Activated CD8-positive, alpha-beta memory T cell treated with anti-CD3 and anti-CD28 coated beads, Interleukin-2, amount 50 U/mL, for 24 hours (primary cell): Measurements from ENCODE around the gene SLIT3.
"Not testable (repeated sequence)": the region's sequence is repeated elsewhere in the genome, so short reads cannot be mapped to it uniquely, and the experiment has no call there.

Experiments used
- DNase-seq: peaks from one replicate; pipeline ENCODE4 v3.0.0-alpha.2; 2020; ENCODE audit errors: extremely low read depth

Gene SLIT3

GRCh38 chr5:168647083-168647482 lies 653.9 kb downstream of the SLIT3 start:
- no peak for DNase-seq

GRCh38 chr5:168646335-168646734 lies 654.6 kb downstream of the SLIT3 start:
- DNase-seq = no peak

GRCh38 chr5:168645195-168645594 lies 655.7 kb downstream of the SLIT3 start:
- DNase-seq = no peak

GRCh38 chr5:168642019-168642418 lies 658.9 kb downstream of the SLIT3 start:
- no peak for DNase-seq

GRCh38 chr5:168638846-168639245 lies 662.1 kb downstream of the SLIT3 start:
- DNase-seq = not testable (repeated sequence)

GRCh38 chr5:168637793-168638192 lies 663.1 kb downstream of the SLIT3 start:
- DNase-seq = no peak

GRCh38 chr5:168637281-168637680 lies 663.7 kb downstream of the SLIT3 start:
- DNase-seq = no peak

- DNase-seq = not testable (repeated sequence)
These were observed 670.0 kb downstream of the SLIT3 start for GRCh38 chr5:168630958-168631357.

- no peak for DNase-seq
These were observed 676.0 kb downstream of the SLIT3 start for GRCh38 chr5:168624850-168625364.

GRCh38 chr5:168620807-168621206 lies 680.1 kb downstream of the SLIT3 start:
- DNase-seq = no peak

- DNase-seq = no peak
These were observed 686.3 kb downstream of the SLIT3 start for GRCh38 chr5:168614661-168615060.

GRCh38 chr5:168613996-168614395 lies 686.9 kb downstream of the SLIT3 start:
- DNase-seq = no peak

- no peak for DNase-seq
These were observed 687.5 kb downstream of the SLIT3 start for GRCh38 chr5:168613396-168613795.

- no peak for DNase-seq
These were observed 687.9 kb downstream of the SLIT3 start for GRCh38 chr5:168612996-168613395.

GRCh38 chr5:168612123-168612522 lies 688.8 kb downstream of the SLIT3 start:
- DNase-seq = no peak
